ENCODE data around the gene C8B.

The C8B gene

DNA sequence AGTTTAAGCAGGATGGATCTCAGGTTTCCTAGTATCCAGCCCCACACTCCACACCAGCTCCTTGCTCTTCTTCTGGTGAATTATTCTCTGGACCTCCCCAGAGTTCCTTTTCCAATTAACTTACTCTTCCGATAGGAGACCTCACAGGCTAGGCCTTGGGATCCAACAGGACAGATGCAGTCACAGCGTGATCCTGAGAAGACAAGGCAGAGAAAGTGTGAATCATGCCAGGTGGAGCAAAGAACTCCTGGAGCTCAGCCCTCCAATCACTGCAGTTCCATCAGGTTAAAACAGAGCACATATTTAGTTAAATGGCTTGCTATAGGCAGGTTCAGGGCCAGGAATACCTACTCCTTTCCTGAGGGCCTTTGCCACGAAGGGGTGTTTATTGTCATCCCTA is 34.1 kb downstream of the C8B start:
- no peak for TF ChIP-seq GATA2 (IDR thresholded peaks at IDR 0.05; ENCODE audit: low read depth, low read length)
- no peak for TF ChIP-seq GATA3 (IDR thresholded peaks at IDR 0.05; ENCODE audit: low read depth, low read length)

DNA sequence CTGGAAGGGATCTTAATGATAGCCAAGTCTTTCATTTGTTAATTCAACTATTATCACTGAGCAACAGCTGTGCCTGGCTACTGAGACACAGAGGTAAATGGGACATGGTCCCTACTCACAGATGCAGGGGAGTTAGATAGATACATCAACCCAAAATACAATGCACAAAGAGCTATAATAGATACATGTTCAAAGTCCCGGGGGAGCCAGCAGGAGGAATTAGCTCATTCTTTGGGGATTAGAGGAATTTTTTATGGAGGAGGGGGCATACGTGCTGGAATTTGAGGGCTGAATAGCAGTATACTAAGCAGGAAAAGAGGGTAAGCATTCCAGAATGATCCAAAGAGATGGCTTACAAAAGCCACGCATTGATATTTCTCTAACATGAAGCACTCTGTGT is 34.6 kb downstream of the C8B start:
- TF ChIP-seq GATA2 (IDR thresholded peaks at IDR 0.05; ENCODE audit: low read depth, low read length) (no peak), GATA3 (IDR thresholded peaks at IDR 0.05; ENCODE audit: low read depth, low read length) (no peak)

- TF ChIP-seq GATA3 (IDR thresholded peaks at IDR 0.05; ENCODE audit: low read depth, low read length) = no peak
- TF ChIP-seq GATA2 (IDR thresholded peaks at IDR 0.05; ENCODE audit: low read depth, low read length) = no peak
Observed at GRCh38 chr1:56929492-56929891, 36.3 kb downstream of the C8B start.

DNA sequence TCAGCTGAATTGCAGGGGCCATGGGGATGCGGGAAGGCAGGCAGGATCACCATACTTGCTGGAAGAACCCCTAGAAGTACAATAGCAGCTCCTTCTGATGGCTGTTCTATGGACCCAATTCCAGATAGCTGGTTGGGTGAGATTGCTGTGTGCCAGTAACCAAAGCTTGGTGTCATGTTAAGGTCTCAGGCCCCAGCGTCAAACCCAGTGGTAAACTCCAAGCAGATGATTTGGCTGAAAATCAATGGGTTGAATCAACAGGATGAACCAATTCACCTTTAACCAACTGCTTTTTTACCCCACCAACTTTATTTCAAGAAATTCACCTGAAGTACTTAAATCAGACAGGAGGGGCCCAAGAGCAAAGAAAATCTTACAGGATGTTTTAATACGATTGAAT is 37.8 kb downstream of the C8B start:
- TF ChIP-seq GATA3 (IDR thresholded peaks at IDR 0.05; ENCODE audit: low read depth, low read length) (no peak), GATA2 (IDR thresholded peaks at IDR 0.05; ENCODE audit: low read depth, low read length) (no peak)

DNA sequence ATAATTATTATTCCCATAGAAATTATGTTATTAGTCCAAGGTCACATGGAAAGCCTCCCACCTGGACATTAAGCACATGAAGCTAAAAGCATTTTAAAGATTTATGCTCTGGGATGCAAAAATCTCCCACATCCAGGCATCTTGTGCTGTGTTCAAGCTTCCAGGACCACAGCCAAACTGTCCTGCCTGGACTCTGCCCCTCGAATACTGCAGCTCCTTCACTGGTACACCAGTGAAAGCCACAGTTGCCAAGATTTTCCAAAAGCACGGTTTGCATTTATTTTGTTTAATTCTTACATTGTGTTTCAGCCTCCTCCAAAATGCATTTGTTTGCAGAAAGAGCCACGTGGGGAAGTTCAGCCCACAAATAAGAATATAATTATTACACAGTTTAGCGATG is 38.6 kb downstream of the C8B start:
- TF ChIP-seq GATA2 (IDR thresholded peaks at IDR 0.05; ENCODE audit: low read depth, low read length) (no peak), GATA3 (IDR thresholded peaks at IDR 0.05; ENCODE audit: low read depth, low read length) (no peak)

DNA sequence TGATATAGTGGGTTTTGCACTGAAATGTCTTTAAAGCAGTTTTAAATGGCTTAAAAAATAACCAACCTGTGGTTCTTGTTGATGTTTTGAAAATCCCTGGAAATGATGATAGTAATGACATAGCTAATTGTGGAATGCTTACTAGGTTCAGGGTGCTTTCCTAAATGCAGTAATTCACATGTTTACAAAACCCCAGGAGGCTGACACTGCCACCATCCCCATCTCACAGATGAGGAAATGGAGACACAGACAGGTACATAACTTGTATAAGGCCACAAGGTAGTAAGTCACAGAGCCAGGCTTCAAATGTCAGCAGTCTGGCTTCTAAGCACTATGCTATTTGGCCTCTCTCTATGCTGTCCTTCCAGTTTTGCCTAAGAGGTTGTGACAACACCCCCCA is 40.6 kb downstream of the C8B start:
- TF ChIP-seq GATA3 (IDR thresholded peaks at IDR 0.05; ENCODE audit: low read depth, low read length) (no peak), GATA2 (IDR thresholded peaks at IDR 0.05; ENCODE audit: low read depth, low read length) (no peak)

DNA sequence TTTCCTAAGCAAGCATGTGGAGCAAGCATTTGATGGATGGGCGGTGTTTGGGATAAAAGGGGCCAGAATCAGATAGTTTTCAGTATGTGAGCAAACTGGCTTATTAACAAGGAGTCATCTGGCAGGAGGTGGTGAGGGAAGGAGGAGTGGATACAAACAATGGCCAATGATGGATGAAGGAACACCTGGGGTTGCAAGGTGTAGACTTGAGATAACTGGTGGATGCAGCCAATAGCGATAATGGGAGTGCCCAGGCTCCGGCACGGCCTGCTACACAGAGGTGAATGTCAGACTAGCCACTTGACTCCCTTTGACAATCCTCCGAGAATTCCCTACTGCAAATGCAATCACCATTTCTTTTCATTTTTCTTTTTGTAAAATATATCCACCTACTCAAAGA is 41.7 kb downstream of the C8B start:
- TF ChIP-seq GATA2 (IDR thresholded peaks at IDR 0.05; ENCODE audit: low read depth, low read length) (peak; percentile 68), GATA3 (IDR thresholded peaks at IDR 0.05; ENCODE audit: low read depth, low read length) (no peak)

- no peak for TF ChIP-seq GATA3 (IDR thresholded peaks at IDR 0.05; ENCODE audit: low read depth, low read length)
- no peak for TF ChIP-seq GATA2 (IDR thresholded peaks at IDR 0.05; ENCODE audit: low read depth, low read length)
Observed at GRCh38 chr1:56923201-56923600, 42.6 kb downstream of the C8B start.

DNA sequence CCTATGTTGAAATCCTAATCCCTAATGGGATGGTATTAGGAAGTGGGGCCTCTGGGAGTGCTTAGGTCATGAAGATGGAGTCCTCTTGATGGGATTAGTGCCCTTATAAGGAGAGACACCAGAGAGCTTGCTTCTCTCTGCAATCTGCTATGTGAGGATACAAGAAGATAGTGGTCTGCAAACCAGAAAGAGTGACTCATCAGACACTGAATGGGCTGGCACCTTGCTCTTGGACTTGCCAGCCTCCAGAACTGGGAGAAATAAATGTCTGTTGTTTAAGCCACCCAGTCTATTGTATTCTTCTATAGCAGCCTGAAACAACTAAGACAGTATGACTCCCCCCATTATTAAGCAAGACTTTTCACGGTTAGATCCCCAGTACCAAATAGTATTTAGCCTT is 43.3 kb downstream of the C8B start:
- TF ChIP-seq GATA2 (IDR thresholded peaks at IDR 0.05; ENCODE audit: low read depth, low read length) (no peak), GATA3 (IDR thresholded peaks at IDR 0.05; ENCODE audit: low read depth, low read length) (no peak)

DNA sequence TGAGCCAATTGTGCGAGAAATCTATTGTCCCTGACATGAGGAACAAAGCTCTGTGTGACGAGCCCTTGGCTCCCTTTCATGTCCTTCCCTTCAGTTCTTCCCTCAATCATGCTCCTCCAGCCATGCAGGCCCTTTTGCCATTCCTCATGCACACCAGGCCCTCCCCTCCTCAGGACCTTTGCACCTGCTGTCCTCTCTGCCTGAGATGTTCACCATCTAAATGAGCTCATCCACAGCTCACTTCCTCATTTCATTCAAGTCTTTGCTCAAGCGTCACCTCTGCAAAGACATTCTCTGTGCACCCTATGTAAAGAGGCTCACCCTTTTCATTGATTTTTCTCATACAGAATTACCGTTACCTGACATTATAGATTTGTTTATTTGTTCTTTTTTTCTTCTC is 43.7 kb downstream of the C8B start:
- TF ChIP-seq GATA3 (IDR thresholded peaks at IDR 0.05; ENCODE audit: low read depth, low read length) = no peak
- no peak for TF ChIP-seq GATA2 (IDR thresholded peaks at IDR 0.05; ENCODE audit: low read depth, low read length)

GRCh38 chr1:56921479-56921878 is 44.3 kb downstream of the C8B start:
- TF ChIP-seq GATA2 (IDR thresholded peaks at IDR 0.05; ENCODE audit: low read depth, low read length) (no peak), GATA3 (IDR thresholded peaks at IDR 0.05; ENCODE audit: low read depth, low read length) (no peak)

- TF ChIP-seq GATA3 (IDR thresholded peaks at IDR 0.05; ENCODE audit: low read depth, low read length) = no peak
- TF ChIP-seq GATA2 (IDR thresholded peaks at IDR 0.05; ENCODE audit: low read depth, low read length) = no peak
Observed at GRCh38 chr1:56920591-56921001, 45.2 kb downstream of the C8B start.

- no peak for TF ChIP-seq GATA3 (IDR thresholded peaks at IDR 0.05; ENCODE audit: low read depth, low read length)
- no peak for TF ChIP-seq GATA2 (IDR thresholded peaks at IDR 0.05; ENCODE audit: low read depth, low read length)
Observed at GRCh38 chr1:56917356-56917755, 48.5 kb downstream of the C8B start.

DNA sequence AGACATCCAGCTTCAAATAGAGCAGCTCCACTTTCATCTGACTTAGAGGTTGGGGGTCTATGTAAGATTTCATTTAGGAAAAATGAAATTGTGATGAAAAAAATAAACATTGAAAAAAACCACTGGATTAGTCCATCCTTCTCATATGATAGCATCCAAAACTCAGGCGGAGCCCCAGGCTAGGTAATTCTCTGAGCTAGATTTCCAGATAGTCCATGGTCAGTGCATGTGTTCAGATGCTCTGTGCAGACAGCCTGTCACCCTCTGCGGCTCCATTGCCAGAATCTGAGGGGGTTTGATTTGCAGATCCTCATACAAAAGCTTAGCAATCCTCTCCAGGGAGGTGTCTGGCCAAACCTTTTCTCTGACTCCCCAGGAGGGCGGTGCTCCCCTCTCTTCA is 49.2 kb downstream of the C8B start:
- TF ChIP-seq GATA2 (IDR thresholded peaks at IDR 0.05; ENCODE audit: low read depth, low read length) (peak; percentile 91), GATA3 (IDR thresholded peaks at IDR 0.05; ENCODE audit: low read depth, low read length) (peak; percentile 74)

DNA sequence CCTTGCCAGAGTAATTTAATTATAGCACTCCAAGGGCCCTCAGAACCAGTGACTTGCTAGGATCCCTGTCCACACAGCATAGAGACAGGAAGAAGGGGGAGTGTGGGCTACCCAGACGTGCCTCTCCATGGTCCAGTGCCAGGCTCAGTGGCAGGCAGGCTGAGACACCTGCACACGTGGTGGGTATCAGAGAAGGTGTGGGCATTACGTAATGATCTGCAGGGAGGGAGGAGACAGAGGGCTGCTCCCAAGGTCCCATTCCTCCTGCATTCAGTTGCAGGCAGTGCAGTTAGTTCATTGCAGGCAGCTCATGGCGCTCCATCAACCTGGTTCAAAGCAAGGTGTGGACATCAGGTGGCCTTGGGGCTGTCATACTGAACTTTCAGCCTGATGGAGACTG is 49.9 kb downstream of the C8B start:
- TF ChIP-seq GATA2 (IDR thresholded peaks at IDR 0.05; ENCODE audit: low read depth, low read length) (no peak), GATA3 (IDR thresholded peaks at IDR 0.05; ENCODE audit: low read depth, low read length) (no peak)

- TF ChIP-seq GATA2 (IDR thresholded peaks at IDR 0.05; ENCODE audit: low read depth, low read length) = no peak
- TF ChIP-seq GATA3 (IDR thresholded peaks at IDR 0.05; ENCODE audit: low read depth, low read length) = no peak
Observed at GRCh38 chr1:56912325-56912724, 53.5 kb downstream of the C8B start.

Measured in SH-SY5Y (cell line).